GM12878 (cell line): ENCODE measurements around the gene ZNF423. TPM values are rescaled to one million over a fixed set of nuclear protein-coding genes. Genes with fewer than 3 reads are reported as not detected.

Experiments
- ATAC-seq: fragments of 200-7000 bp; cut with Tn5 transposase; 3 replicates; pipeline ENCODE4 v1.9.1; 2020; ENCODE audit warnings: mild to moderate bottlenecking, moderate library complexity
- BruUV-seq: library from RNA; stranded (reverse); fragments of 400-500 nt; replicated peaks from 2 replicates; lab custom pipeline; 2021; lab: Mats Ljungman, UMichigan
- CTCF ChIA-PET: fragments of 300-600 bp; sonication (Branson Sonifier 250); formaldehyde crosslinking; extraction: SDS; loops from one replicate; lab custom pipeline; 2021; ENCODE audit warnings: inconsistent platforms; lab: Yijun Ruan, JAX
- POLR2A ChIA-PET: fragments of 350-600 bp; formaldehyde crosslinking; extraction: SDS; loops from one replicate; lab custom pipeline; 2021; ENCODE audit warnings: inconsistent platforms; lab: Charles Lee
- RAD21 ChIA-PET: fragments of 300-600 bp; sonication (Branson Sonifier 250); formaldehyde crosslinking; loops from one replicate; lab custom pipeline; 2023; ENCODE audit warnings: antibody characterized with exemption; ENCODE audit not compliant: unreplicated experiment; lab: Charles Lee
- SMC1A ChIA-PET: fragments of 300-600 bp; sonication (Branson Sonifier 250); formaldehyde crosslinking; loops from one replicate; lab custom pipeline; 2023; ENCODE audit not compliant: unreplicated experiment, uncharacterized antibody; lab: Charles Lee
- DNase-seq: peaks from one replicate; pipeline ENCODE4 v3.0.0-alpha.2; 2011; ENCODE audit warnings: low read depth, low spot score
- FAIRE-seq: peaks from 3 replicates; lab custom pipeline; 2011; peaks lifted over from hg19 to GRCh38; lab: Jason Lieb, UNC
- H2AFZ ChIP-seq: 2 replicates; pipeline ENCODE4 v1.6.0; 2011; ENCODE audit warnings: low read depth, low read length, control low read depth; ENCODE audit not compliant: control insufficient read depth
- H3K27ac ChIP-seq: 2 replicates; pipeline ENCODE4 v1.5.1; 2011; ENCODE audit warnings: control low read depth; ENCODE audit not compliant: control insufficient read depth, insufficient read depth
- H3K27me3 ChIP-seq, 2 experiments: replicated peaks in 1 of 2; 2 replicates each; pipeline versions ENCODE4 v1.6.0 to v1.6.1; 2011; ENCODE audit warnings: low read length in 1 of 2; ENCODE audit not compliant: control insufficient read depth in 2 of 2, insufficient read depth in 2 of 2
- H3K36me3 ChIP-seq, 2 experiments: 2 replicates each; pipeline ENCODE4 v1.5.1; 2011; ENCODE audit warnings: low read length in 1 of 2; ENCODE audit not compliant: control insufficient read depth in 2 of 2, insufficient read depth in 2 of 2
- H3K4me1 ChIP-seq: 2 replicates; pipeline ENCODE4 v1.6.1; 2011; ENCODE audit warnings: mild to moderate bottlenecking, low read length, moderate library complexity, mixed read lengths; ENCODE audit not compliant: control insufficient read depth, insufficient read depth
- H3K4me2 ChIP-seq: 2 replicates; pipeline ENCODE4 v1.6.0; 2011; ENCODE audit warnings: control low read depth; ENCODE audit not compliant: control insufficient read depth, insufficient read depth
- H3K4me3 ChIP-seq: fragments of 200-600 bp; sonication (generic); 2 replicates; pipeline ENCODE4 v1.5.1; 2016
- H3K79me2 ChIP-seq: 2 replicates; pipeline ENCODE4 v1.6.0; 2011; ENCODE audit warnings: low read length; ENCODE audit not compliant: control insufficient read depth, insufficient read depth
- H3K9ac ChIP-seq: 2 replicates; pipeline ENCODE4 v1.8.0; 2011; ENCODE audit warnings: low read length, control low read depth, mixed read lengths; ENCODE audit not compliant: control insufficient read depth, insufficient read depth
- H3K9me3 ChIP-seq: replicated peaks from 3 replicates; pipeline ENCODE4 v1.5.1; 2011; ENCODE audit warnings: mild to moderate bottlenecking, low read length; ENCODE audit not compliant: control insufficient read depth, insufficient read depth
- H4K20me1 ChIP-seq: 2 replicates; pipeline ENCODE4 v1.6.0; 2011; ENCODE audit not compliant: control insufficient read depth, insufficient read depth
- CEBPZ ChIP-seq: fragments of 150-350 bp; IDR thresholded peaks from 2 replicates; pipeline ENCODE4 v1.6.1; 2016; ENCODE audit warnings: low read depth, low read length
- NFIC ChIP-seq: IDR thresholded peaks from 2 replicates; pipeline ENCODE4 v1.6.1; 2012; ENCODE audit warnings: low read depth, mild to moderate bottlenecking, inconsistent platforms, low read length, moderate library complexity
- POLR2A ChIP-seq: IDR thresholded peaks from 2 replicates; pipeline ENCODE4 v1.6.1; 2011; ENCODE audit warnings: low read depth, mild to moderate bottlenecking, low read length
- RB1 ChIP-seq: fragments of 450-650 bp; formaldehyde crosslinking; IDR thresholded peaks from 2 replicates; pipeline ENCODE4 v1.6.1; 2017; ENCODE audit warnings: mild to moderate bottlenecking, borderline replicate concordance
- SRF ChIP-seq, 2 experiments: IDR thresholded peaks; 2 replicates each; pipeline ENCODE4 v1.6.1; 2011; ENCODE audit warnings: low read depth in 2 of 2, low read length in 2 of 2, mild to moderate bottlenecking in 1 of 2, moderate library complexity in 1 of 2
- ZNF274 ChIP-seq: IDR thresholded peaks from one replicate; pipeline ENCODE4 v1.8.0; 2011; ENCODE audit not compliant: insufficient read length, insufficient read depth
- ZNF687 ChIP-seq: fragments of 450-650 bp; IDR thresholded peaks from 2 replicates; pipeline ENCODE4 v1.6.1; 2017; ENCODE audit warnings: mild to moderate bottlenecking, moderate library complexity
- WGBS: methylation state at CpG from one replicate; pipeline ENCODE4 v1.1.6; 2016; ENCODE audit warnings: low lambda C conversion rate; ENCODE audit not compliant: insufficient replicate concordance, insufficient coverage; ENCODE audit errors: missing lambda C conversion rate; 5-methylcytosine and 5-hydroxymethylcytosine counted together
- in situ Hi-C: fragments of 300-500 bp; cut with MboI; formaldehyde crosslinking; loops from 9 replicates; pipeline ENCODE4 v1.14.3; 2018; ENCODE audit warnings: mixed read lengths
- intact Hi-C: fragments of 100-400 bp; cut with micrococcal nuclease; formaldehyde crosslinking; loops from one replicate; pipeline ENCODE4 v1.14.2; 2022; ENCODE audit not compliant: unreplicated experiment
- polyA plus RNA-seq, 11 experiments: library from polyadenylated mRNA; depleted of rRNA in 4 of 11; unstranded in 6 of 11; stranded (reverse) in 5 of 11; fragments of >200 nt; fragmentation: Nextera tagmentation in 4 of 11; fragmentation: Illumina TruSeq in 1 of 11; extraction: Ambion mirVana in 4 of 11; extraction: Trizol in 1 of 11; gene quantifications; 1 replicate in 1 of 11; 2 replicates in 10 of 11; pipeline versions ENCODE4 v1.2.1 to v1.2.3, GENCODE V29; 2011 to 2016; ENCODE audit warnings: inconsistent platforms in 2 of 11, missing spikeins in 2 of 11, low read depth in 1 of 11
- total RNA-seq, 4 experiments: library from RNA; depleted of rRNA in 3 of 4; stranded (reverse); fragments of >200 nt in 3 of 4; fragmentation: Illumina TruSeq in 1 of 4; extraction: Trizol in 1 of 4; gene quantifications; 2 replicates each; pipeline versions ENCODE4 v1.2.1 to v1.2.3, GENCODE V29; 2013 to 2021

Gene ZNF423
- total and polyA plus RNA-seq, 10 of the 15 experiments (the other 5 are each of a cell fraction or from before 2014, with no cell fraction given): 0.03 to 0.64 (median 0.10) TPM

GRCh38 chr16:49867796-49868668 is 12.1 kb upstream of the ZNF423 start:
- CTCF ChIA-PET: no interaction called here
- 37% methylated on average over 38 of the region's 38 CpGs for WGBS
- no TSS peak for BruUV-seq
- no peak overlapping the region for H3K4me2 ChIP-seq
- SMC1A ChIA-PET: no interaction called here
- H3K9ac ChIP-seq: no peak overlapping the region
- no peak overlapping the region for H3K4me3 ChIP-seq
- no peak overlapping the region for H2AFZ ChIP-seq
- no peaks in the 10 kb centered on the region for H4K20me1 ChIP-seq
- no peak overlapping the region for H3K27ac ChIP-seq
- DNase-seq (no peak), FAIRE-seq (no peak), ATAC-seq (no peak)
- POLR2A ChIA-PET: no interaction called here
- TF ChIP-seq RB1 (no peak), ZNF687 (no peak), NFIC (no peak), ZNF274 (no peak), POLR2A (no peak), CEBPZ (no peak), SRF (IDR thresholded peaks at IDR 0.05; ENCODE audit: low read depth in 2 of 2, low read length in 2 of 2) (no peak)
- H3K79me2 ChIP-seq: no peaks in the 10 kb centered on the region
- peaks cover 0 to 3% of the 10 kb centered on the region in 2 experiments for H3K27me3 ChIP-seq
- in situ Hi-C loops (no loop called here), intact Hi-C loops (no loop called here)
- H3K4me1 ChIP-seq: no peaks in the 10 kb centered on the region
- RAD21 ChIA-PET: no interaction called here
- H3K9me3 ChIP-seq: no peaks in the 10 kb centered on the region
- H3K36me3 ChIP-seq: no peaks in the 10 kb centered on the region
